Measurements from ENCODE around the gene ITPR2. TPM values are rescaled to one million over a fixed set of nuclear protein-coding genes. Genes with fewer than 3 reads are reported as not detected.

ITPR2 gene
- total RNA-seq, 1 donor from 2014 or later: 15.8 TPM

GRCh38 chr12:26801486-26801885 is 31.5 kb downstream of the ITPR2 start:
- Histone ChIP-seq H3K27ac (replicated peaks) (no peak overlapping the region), H3K27me3 (ENCODE audit: low read depth) (no peaks in the 10 kb centered on the region), H3K4me3 (no peak overlapping the region), H3K36me3 (no peaks in the 10 kb centered on the region), H3K9me3 (replicated peaks) (no peaks in the 10 kb centered on the region), H3K4me1 (peaks cover 8% of the 10 kb centered on the region)
- intact Hi-C loops (cut with micrococcal nuclease): no loop called here
- TF ChIP-seq, protein P1, sequence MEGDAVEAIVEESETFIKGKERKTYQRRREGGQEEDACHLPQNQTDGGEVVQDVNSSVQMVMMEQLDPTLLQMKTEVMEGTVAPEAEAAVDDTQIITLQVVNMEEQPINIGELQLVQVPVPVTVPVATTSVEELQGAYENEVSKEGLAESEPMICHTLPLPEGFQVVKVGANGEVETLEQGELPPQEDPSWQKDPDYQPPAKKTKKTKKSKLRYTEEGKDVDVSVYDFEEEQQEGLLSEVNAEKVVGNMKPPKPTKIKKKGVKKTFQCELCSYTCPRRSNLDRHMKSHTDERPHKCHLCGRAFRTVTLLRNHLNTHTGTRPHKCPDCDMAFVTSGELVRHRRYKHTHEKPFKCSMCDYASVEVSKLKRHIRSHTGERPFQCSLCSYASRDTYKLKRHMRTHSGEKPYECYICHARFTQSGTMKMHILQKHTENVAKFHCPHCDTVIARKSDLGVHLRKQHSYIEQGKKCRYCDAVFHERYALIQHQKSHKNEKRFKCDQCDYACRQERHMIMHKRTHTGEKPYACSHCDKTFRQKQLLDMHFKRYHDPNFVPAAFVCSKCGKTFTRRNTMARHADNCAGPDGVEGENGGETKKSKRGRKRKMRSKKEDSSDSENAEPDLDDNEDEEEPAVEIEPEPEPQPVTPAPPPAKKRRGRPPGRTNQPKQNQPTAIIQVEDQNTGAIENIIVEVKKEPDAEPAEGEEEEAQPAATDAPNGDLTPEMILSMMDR (IDR thresholded peaks at IDR 0.05; ENCODE audit: borderline replicate concordance): no peak
- no peak for DNase-seq

DNA sequence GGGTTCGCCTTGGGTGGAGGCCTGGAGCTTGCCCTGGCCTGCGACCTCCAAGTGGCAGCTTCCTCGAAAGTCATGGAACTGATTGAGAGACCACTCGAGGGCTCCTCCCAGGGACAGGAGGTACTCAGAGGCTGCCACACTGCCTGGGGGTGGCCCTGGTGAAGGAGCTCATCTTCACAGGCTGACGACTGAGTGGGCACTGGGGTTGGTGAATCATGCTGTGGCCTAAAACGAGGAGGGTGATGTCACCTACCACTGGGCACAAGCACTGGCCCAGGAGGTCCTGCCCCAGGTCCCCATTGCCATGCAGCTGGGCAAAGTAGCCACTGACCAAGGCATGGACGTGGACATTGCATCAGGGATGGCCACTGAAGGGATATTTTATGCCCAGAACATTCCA is 32.1 kb downstream of the ITPR2 start:
- Histone ChIP-seq H3K36me3 (no peaks in the 10 kb centered on the region), H3K27ac (replicated peaks) (no peak overlapping the region), H3K4me1 (peaks cover 8% of the 10 kb centered on the region), H3K9me3 (replicated peaks) (no peaks in the 10 kb centered on the region), H3K4me3 (no peak overlapping the region), H3K27me3 (ENCODE audit: low read depth) (no peaks in the 10 kb centered on the region)
- no peak for DNase-seq
- TF ChIP-seq, protein P1 (IDR thresholded peaks at IDR 0.05; ENCODE audit: borderline replicate concordance): no peak
- intact Hi-C loops (cut with micrococcal nuclease): no loop called here

- intact Hi-C loops (cut with micrococcal nuclease): no loop called here
- TF ChIP-seq, protein P1 (IDR thresholded peaks at IDR 0.05; ENCODE audit: borderline replicate concordance): no peak
- Histone ChIP-seq H3K36me3 (no peaks in the 10 kb centered on the region), H3K27ac (replicated peaks) (no peak overlapping the region), H3K4me3 (no peak overlapping the region), H3K9me3 (replicated peaks) (no peaks in the 10 kb centered on the region), H3K4me1 (peaks cover 8% of the 10 kb centered on the region), H3K27me3 (ENCODE audit: low read depth) (no peaks in the 10 kb centered on the region)
- DNase-seq: no peak
Observed at GRCh38 chr12:26800347-26800746, 32.6 kb downstream of the ITPR2 start.

GRCh38 chr12:26799741-26800140 is 33.3 kb downstream of the ITPR2 start:
- H3K4me1 ChIP-seq: peaks cover 8% of the 10 kb centered on the region
- intact Hi-C loops (cut with micrococcal nuclease): no loop called here
- no peaks in the 10 kb centered on the region for H3K9me3 ChIP-seq (replicated peaks)
- TF ChIP-seq, protein P1 (IDR thresholded peaks at IDR 0.05; ENCODE audit: borderline replicate concordance): no peak
- H3K27ac ChIP-seq (replicated peaks): no peak overlapping the region
- no peaks in the 10 kb centered on the region for H3K27me3 ChIP-seq (ENCODE audit: low read depth)
- DNase-seq: no peak
- H3K4me3 ChIP-seq: no peak overlapping the region
- H3K36me3 ChIP-seq: no peaks in the 10 kb centered on the region

- Histone ChIP-seq H3K27ac (replicated peaks) (no peak overlapping the region), H3K27me3 (ENCODE audit: low read depth) (no peaks in the 10 kb centered on the region), H3K4me1 (peaks cover 8% of the 10 kb centered on the region), H3K4me3 (no peak overlapping the region), H3K9me3 (replicated peaks) (no peaks in the 10 kb centered on the region), H3K36me3 (no peaks in the 10 kb centered on the region)
- no peak for DNase-seq
- intact Hi-C loops (cut with micrococcal nuclease): no loop called here
- TF ChIP-seq, protein P1 (IDR thresholded peaks at IDR 0.05; ENCODE audit: borderline replicate concordance): no peak
Observed at GRCh38 chr12:26798640-26799039, 34.4 kb downstream of the ITPR2 start.

- H3K27ac ChIP-seq (replicated peaks): no peak overlapping the region
- no peaks in the 10 kb centered on the region for H3K36me3 ChIP-seq
- H3K27me3 ChIP-seq (ENCODE audit: low read depth): no peaks in the 10 kb centered on the region
- no peak overlapping the region for H3K4me3 ChIP-seq
- H3K4me1 ChIP-seq: peaks cover 2% of the 10 kb centered on the region
- H3K9me3 ChIP-seq (replicated peaks): no peaks in the 10 kb centered on the region
- intact Hi-C loops (cut with micrococcal nuclease): no loop called here
- no peak for DNase-seq
- TF ChIP-seq, protein P1 (IDR thresholded peaks at IDR 0.05; ENCODE audit: borderline replicate concordance): no peak
Observed at GRCh38 chr12:26798023-26798422, 35.0 kb downstream of the ITPR2 start.
